DMS79 (cell line): Measurements from ENCODE around the gene DCAF17.

Experiments used
- DNase-seq: peaks from one replicate; lab custom pipeline; 2025; lab: John Stamatoyannopoulos, UW

Gene DCAF17

GRCh38 chr2:171434013-171434989, at the start of gene DCAF17:
Gene DCAF17 (plus strand): TSS chr2:171434226. CDS start chr2:171434578, 352 bp downstream.
- peak; percentile 87 for DNase-seq

- DNase-seq: no peak
Observed at GRCh38 chr2:171386627-171387026, 47.4 kb upstream of the DCAF17 start.

GRCh38 chr2:171387052-171387451, 47.0 kb upstream of the DCAF17 start:
- DNase-seq: no peak

- no peak for DNase-seq
Observed at GRCh38 chr2:171389325-171389724, 44.7 kb upstream of the DCAF17 start.

- DNase-seq: no peak
Observed at GRCh38 chr2:171389780-171390179, 44.2 kb upstream of the DCAF17 start.

GRCh38 chr2:171390941-171391516, 43.0 kb upstream of the DCAF17 start:
- no peak for DNase-seq

GRCh38 chr2:171391532-171391931, 42.5 kb upstream of the DCAF17 start:
- no peak for DNase-seq

- peak; percentile 26 for DNase-seq
Observed at GRCh38 chr2:171393487-171393886, 40.5 kb upstream of the DCAF17 start.

GRCh38 chr2:171394164-171394740, 39.8 kb upstream of the DCAF17 start:
- no peak for DNase-seq

GRCh38 chr2:171399292-171399691, 34.7 kb upstream of the DCAF17 start:
- DNase-seq: no peak

GRCh38 chr2:171400395-171400794, 33.6 kb upstream of the DCAF17 start:
- DNase-seq: no peak

GRCh38 chr2:171401947-171402346, 32.1 kb upstream of the DCAF17 start:
- no peak for DNase-seq

- no peak for DNase-seq
Observed at GRCh38 chr2:171402906-171403580, 31.0 kb upstream of the DCAF17 start.

- no peak for DNase-seq
Observed at GRCh38 chr2:171404261-171404660, 29.8 kb upstream of the DCAF17 start.

GRCh38 chr2:171404719-171405118, 29.3 kb upstream of the DCAF17 start:
- no peak for DNase-seq

- DNase-seq: no peak
Observed at GRCh38 chr2:171405546-171405945, 28.5 kb upstream of the DCAF17 start.

- no peak for DNase-seq
Observed at GRCh38 chr2:171406044-171406443, 28.0 kb upstream of the DCAF17 start.

- DNase-seq: no peak
Observed at GRCh38 chr2:171407030-171407675, 26.9 kb upstream of the DCAF17 start.

- no peak for DNase-seq
Observed at GRCh38 chr2:171407676-171408044, 26.4 kb upstream of the DCAF17 start.

GRCh38 chr2:171409436-171409971, 24.5 kb upstream of the DCAF17 start:
- no peak for DNase-seq

GRCh38 chr2:171410101-171410500, 23.9 kb upstream of the DCAF17 start:
- no peak for DNase-seq

- no peak for DNase-seq
Observed at GRCh38 chr2:171410624-171411023, 23.4 kb upstream of the DCAF17 start.
